Measurements from ENCODE around the gene DCT. TPM values are rescaled to one million over a fixed set of nuclear protein-coding genes. Genes with fewer than 3 reads are reported as not detected.

Gene DCT
- total and polyA plus RNA-seq, 2 of the 8 experiments (the other 6 are each of a cell fraction or from before 2014, with no cell fraction given) = 0.02 TPM; not detected in 1

DNA sequence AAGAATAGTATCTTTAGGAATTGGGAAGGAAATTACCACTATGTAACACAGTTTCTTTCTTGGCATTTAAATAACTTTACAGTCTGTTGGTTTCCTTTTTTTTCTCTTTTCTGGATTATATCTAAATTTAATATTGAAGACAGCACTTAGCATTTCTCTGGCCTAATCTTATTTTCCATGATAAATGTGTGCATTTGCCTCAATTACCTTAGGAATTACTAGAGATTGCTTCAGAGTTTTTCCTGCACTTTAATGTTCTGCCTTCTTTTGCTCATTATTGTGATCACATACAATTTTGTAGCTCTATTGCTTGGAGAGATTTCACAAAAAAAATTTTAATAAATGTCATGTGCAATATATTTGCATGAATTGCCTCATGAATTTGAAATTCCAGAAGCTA is 25.1 kb downstream of the DCT start (continued):
- TF ChIP-seq RBBP5 (IDR thresholded peaks at IDR 0.05; ENCODE audit: borderline replicate concordance, low read depth, low read length) (no peak), SRF (IDR thresholded peaks at IDR 0.05; ENCODE audit: low read depth, low read length) (no peak), TAF1 (IDR thresholded peaks at IDR 0.05; ENCODE audit: low read depth, low read length) (no peak), SIN3A (conservative IDR thresholded peaks at IDR 0.05 in 1 of 2, IDR thresholded peaks at IDR 0.05 in 1 of 2; ENCODE audit: low read depth in 1 of 2, low read length in 2 of 2) (no peak), HDAC6 (IDR thresholded peaks at IDR 0.05; ENCODE audit: low read depth, low read length) (no peak)

Measured in H1 (cell line).